C4-2B (cell line): ENCODE results near the gene TRABD2A.

Experiments
- CTCF ChIP-seq: fragments of 450-650 bp; conservative IDR thresholded peaks from 2 replicates; pipeline ENCODE4 v1.5.1; 2017; ENCODE audit warnings: mild to moderate bottlenecking
- ZFX ChIP-seq: fragments of 450-650 bp; IDR thresholded peaks from 2 replicates; pipeline ENCODE4 v1.6.1; 2017

- no peak for TF ChIP-seq CTCF
- no peak for TF ChIP-seq ZFX
Measured at GRCh38 chr2:84836215-84836614, 44.7 kb downstream of the TRABD2A start.
